Measurements from ENCODE around the gene WFIKKN2.

- TF ChIP-seq CTCF (conservative IDR thresholded peaks at IDR 0.05; ENCODE audit: low read length) (no peak), EZH2phosphoT487 (IDR thresholded peaks at IDR 0.05; ENCODE audit: borderline replicate concordance, low read depth, low read length) (no peak)
These were observed 29.9 kb upstream of the WFIKKN2 start for GRCh38 chr17:50805486-50805885.

All from OCI-LY7 (cell line).